ENCODE data around the gene NAV2. TPM values are rescaled to one million over a fixed set of nuclear protein-coding genes. Genes with fewer than 3 reads are reported as not detected.
A peak's percentile ranks its signal among the peaks of the same experiment; 100 is the strongest.
"Not testable (repeated sequence)": the region's sequence is repeated elsewhere in the genome, so short reads cannot be mapped to it uniquely, and the experiment has no call there.

Gene NAV2
- total RNA-seq, 1 experiment from 2014 or later, result 63.5 TPM

DNA sequence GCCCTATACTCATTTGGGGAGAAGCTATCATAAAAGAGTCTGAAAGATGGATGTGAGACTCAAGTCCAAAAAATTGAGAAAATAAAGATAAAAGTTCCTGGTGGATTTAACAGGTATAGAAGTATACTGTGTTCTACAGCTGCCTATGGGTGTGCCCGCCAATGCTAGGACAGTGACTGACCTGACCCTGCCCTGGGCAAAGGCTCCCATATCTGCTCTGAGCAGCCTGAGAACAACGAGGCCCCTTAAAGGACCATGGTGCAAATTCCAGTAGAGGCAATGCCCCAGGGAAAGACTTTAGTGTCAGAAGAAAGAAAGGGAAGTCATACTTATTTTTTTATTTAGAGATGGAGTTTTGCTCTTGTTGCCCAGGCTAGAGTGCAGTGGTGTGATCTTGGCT is 181.8 kb downstream of the NAV2 start:
- H3K27me3 Mint-ChIP-seq (ENCODE audit: insufficient read depth, unreplicated experiment), result no peaks in the 10 kb centered on the region
- intact Hi-C loops (cut with micrococcal nuclease; ENCODE audit: unreplicated experiment), result no loop called here

DNA sequence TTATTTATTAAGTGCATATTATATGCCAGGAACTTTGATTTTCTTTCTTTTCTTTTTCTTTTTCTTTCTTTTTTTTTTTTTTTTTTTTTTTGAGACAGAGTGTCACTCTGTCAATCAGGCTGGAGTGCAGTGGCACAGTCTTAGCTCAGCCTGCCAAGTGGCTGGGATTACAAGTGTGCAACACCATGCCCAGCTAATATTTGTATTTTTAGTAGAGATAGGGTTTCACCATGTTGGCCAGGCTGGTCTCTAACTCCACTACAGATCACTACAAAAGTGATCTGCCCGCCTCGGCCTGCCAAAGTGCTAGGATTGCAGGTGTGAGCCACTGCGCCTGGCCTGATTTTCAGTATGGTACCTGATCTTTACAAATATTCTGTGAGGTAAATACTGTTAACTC is 182.4 kb downstream of the NAV2 start:
- H3K27me3 ChIP-seq (replicated peaks; ENCODE audit: control insufficient read depth, insufficient read depth, low read length); DNase-seq; BruUV-seq (replicated peaks); H3K4me3 Mint-ChIP-seq (ENCODE audit: unreplicated experiment); H3K36me3 Mint-ChIP-seq (ENCODE audit: insufficient read depth, unreplicated experiment); intact Hi-C loops (cut with micrococcal nuclease; ENCODE audit: unreplicated experiment); H3K4me1 ChIP-seq; H3K4me3 ChIP-seq (ENCODE audit: low read depth, low read length); CTCF ChIA-PET; H3K27me3 Mint-ChIP-seq (ENCODE audit: insufficient read depth, unreplicated experiment); POLR2A ChIA-PET; H3K36me3 ChIP-seq (ENCODE audit: control insufficient read depth, insufficient read depth, low read length); H3K27ac Mint-ChIP-seq (ENCODE audit: unreplicated experiment); H3K9me3 Mint-ChIP-seq (ENCODE audit: unreplicated experiment); H3K4me1 Mint-ChIP-seq (ENCODE audit: low read depth, unreplicated experiment); H3K9me3 ChIP-seq: not testable (repeated sequence)

More for the DNA sequence above, 181.8 kb downstream of the NAV2 start:
- Histone ChIP-seq H3K4me3 (ENCODE audit: low read depth, low read length) (no peak overlapping the region), H3K27me3 (replicated peaks; ENCODE audit: control insufficient read depth, insufficient read depth, low read length) (no peaks in the 10 kb centered on the region), H3K36me3 (ENCODE audit: control insufficient read depth, insufficient read depth, low read length) (no peaks in the 10 kb centered on the region), H3K9me3 (no peaks in the 10 kb centered on the region), H3K4me1 (no peaks in the 10 kb centered on the region)
- CTCF ChIA-PET, result no interaction called here
- Mint-ChIP-seq H3K9me3 (ENCODE audit: unreplicated experiment) (no peaks in the 10 kb centered on the region), H3K36me3 (ENCODE audit: insufficient read depth, unreplicated experiment) (no peaks in the 10 kb centered on the region), H3K4me1 (ENCODE audit: low read depth, unreplicated experiment) (no peaks in the 10 kb centered on the region), H3K4me3 (ENCODE audit: unreplicated experiment) (no peak overlapping the region), H3K27ac (ENCODE audit: unreplicated experiment) (no peak overlapping the region)
- POLR2A ChIA-PET, result no interaction called here
- TF ChIP-seq, protein P1, sequence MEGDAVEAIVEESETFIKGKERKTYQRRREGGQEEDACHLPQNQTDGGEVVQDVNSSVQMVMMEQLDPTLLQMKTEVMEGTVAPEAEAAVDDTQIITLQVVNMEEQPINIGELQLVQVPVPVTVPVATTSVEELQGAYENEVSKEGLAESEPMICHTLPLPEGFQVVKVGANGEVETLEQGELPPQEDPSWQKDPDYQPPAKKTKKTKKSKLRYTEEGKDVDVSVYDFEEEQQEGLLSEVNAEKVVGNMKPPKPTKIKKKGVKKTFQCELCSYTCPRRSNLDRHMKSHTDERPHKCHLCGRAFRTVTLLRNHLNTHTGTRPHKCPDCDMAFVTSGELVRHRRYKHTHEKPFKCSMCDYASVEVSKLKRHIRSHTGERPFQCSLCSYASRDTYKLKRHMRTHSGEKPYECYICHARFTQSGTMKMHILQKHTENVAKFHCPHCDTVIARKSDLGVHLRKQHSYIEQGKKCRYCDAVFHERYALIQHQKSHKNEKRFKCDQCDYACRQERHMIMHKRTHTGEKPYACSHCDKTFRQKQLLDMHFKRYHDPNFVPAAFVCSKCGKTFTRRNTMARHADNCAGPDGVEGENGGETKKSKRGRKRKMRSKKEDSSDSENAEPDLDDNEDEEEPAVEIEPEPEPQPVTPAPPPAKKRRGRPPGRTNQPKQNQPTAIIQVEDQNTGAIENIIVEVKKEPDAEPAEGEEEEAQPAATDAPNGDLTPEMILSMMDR (IDR thresholded peaks at IDR 0.05; ENCODE audit: insufficient read depth in 1 of 2, low read depth in 1 of 2, low read length in 1 of 2, severe bottlenecking in 1 of 2, unreplicated experiment in 1 of 2), result no peak
- DNase-seq, result no peak
- no TSS peak for BruUV-seq (replicated peaks)

DNA sequence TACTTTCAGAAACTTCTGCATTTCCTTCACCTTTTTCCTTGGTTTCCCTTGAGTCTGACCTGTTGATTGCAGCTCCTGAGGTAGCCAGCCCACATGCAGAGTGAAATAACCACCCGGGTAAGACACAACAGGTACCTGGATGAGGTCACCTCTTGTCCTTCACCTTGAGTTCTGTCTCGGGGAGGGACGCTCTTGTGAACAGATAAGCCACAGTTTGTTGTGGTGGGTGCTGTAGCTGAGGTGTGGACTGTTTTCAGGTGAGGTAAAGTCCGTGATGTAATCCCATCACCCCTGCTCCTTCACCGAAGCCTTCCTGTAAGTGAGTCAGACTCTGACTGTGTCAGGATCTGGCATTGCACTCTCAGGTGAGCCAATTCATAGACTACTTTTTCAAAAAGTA is 183.1 kb downstream of the NAV2 start:
- H3K9me3 Mint-ChIP-seq (ENCODE audit: unreplicated experiment), result no peaks in the 10 kb centered on the region
- Histone ChIP-seq H3K4me3 (ENCODE audit: low read depth, low read length) (no peak overlapping the region), H3K4me1 (no peaks in the 10 kb centered on the region), H3K9me3 (no peaks in the 10 kb centered on the region), H3K36me3 (ENCODE audit: control insufficient read depth, insufficient read depth, low read length) (no peaks in the 10 kb centered on the region), H3K27me3 (replicated peaks; ENCODE audit: control insufficient read depth, insufficient read depth, low read length) (no peaks in the 10 kb centered on the region)
- no peaks in the 10 kb centered on the region for H3K4me1 Mint-ChIP-seq (ENCODE audit: low read depth, unreplicated experiment)
- H3K36me3 Mint-ChIP-seq (ENCODE audit: insufficient read depth, unreplicated experiment), result no peaks in the 10 kb centered on the region
- no TSS peak for BruUV-seq (replicated peaks)
- H3K27me3 Mint-ChIP-seq (ENCODE audit: insufficient read depth, unreplicated experiment), result no peaks in the 10 kb centered on the region
- DNase-seq, result no peak
- no peak overlapping the region for H3K27ac Mint-ChIP-seq (ENCODE audit: unreplicated experiment)
- POLR2A ChIA-PET, result no interaction called here
- intact Hi-C loops (cut with micrococcal nuclease; ENCODE audit: unreplicated experiment), result no loop called here
- CTCF ChIA-PET, result no interaction called here
- H3K4me3 Mint-ChIP-seq (ENCODE audit: unreplicated experiment), result no peak overlapping the region
- TF ChIP-seq, protein P1 (IDR thresholded peaks at IDR 0.05; ENCODE audit: insufficient read depth in 1 of 2, low read depth in 1 of 2, low read length in 1 of 2, severe bottlenecking in 1 of 2, unreplicated experiment in 1 of 2), result no peak

DNA sequence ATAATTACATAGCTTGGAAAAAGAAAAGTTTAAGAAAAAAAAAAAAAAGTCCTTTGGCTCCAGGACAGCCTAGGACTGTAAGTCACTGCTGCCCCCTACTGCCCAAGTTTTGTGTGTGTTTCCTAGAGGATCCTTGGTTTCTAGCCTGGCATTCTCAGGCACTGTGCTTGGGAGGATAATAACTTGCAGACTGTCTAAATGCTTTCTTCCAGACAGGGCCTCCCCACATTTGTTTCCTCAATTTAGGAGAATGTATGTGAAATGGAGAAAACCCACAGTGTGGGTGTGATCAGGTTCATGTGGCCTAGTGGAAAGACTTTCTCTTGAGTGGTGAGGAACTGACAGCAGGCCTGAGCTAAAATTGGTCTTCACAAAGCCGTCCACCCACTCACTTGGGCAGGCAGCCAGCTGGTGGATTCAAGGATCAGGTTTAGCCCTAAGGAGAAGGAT is 191.0 kb downstream of the NAV2 start:
- no peak overlapping the region for H3K4me3 ChIP-seq (ENCODE audit: low read depth, low read length)
- H3K4me1 ChIP-seq, result peaks cover 13% of the 10 kb centered on the region; the same call in 1 of the 2 replicates
- Mint-ChIP-seq H3K27ac (ENCODE audit: unreplicated experiment) (no peak overlapping the region), H3K9me3 (ENCODE audit: unreplicated experiment) (no peaks in the 10 kb centered on the region), H3K4me3 (ENCODE audit: unreplicated experiment) (no peak overlapping the region), H3K36me3 (ENCODE audit: insufficient read depth, unreplicated experiment) (no peaks in the 10 kb centered on the region), H3K4me1 (ENCODE audit: low read depth, unreplicated experiment) (peaks cover 10% of the 10 kb centered on the region), H3K27me3 (ENCODE audit: insufficient read depth, unreplicated experiment) (no peaks in the 10 kb centered on the region)
- intact Hi-C loops (cut with micrococcal nuclease; ENCODE audit: unreplicated experiment), result loop anchor here (1.0 to 10.0 kb wide), 7 partner anchors 101 to 829 kb away; no protein-coding TSS in a partner anchor
- H3K9me3 ChIP-seq, result no peaks in the 10 kb centered on the region
- TF ChIP-seq, protein P1 (IDR thresholded peaks at IDR 0.05; ENCODE audit: insufficient read depth in 1 of 2, low read depth in 1 of 2, low read length in 1 of 2, severe bottlenecking in 1 of 2, unreplicated experiment in 1 of 2), result peak; percentile 86 to 91
- peak; percentile 78 to 86 for DNase-seq
- no peaks in the 10 kb centered on the region for H3K27me3 ChIP-seq (replicated peaks; ENCODE audit: control insufficient read depth, insufficient read depth, low read length)
- BruUV-seq (replicated peaks), result no TSS peak
- ChIA-PET POLR2A (interaction anchor here (0.6 kb wide), 1 partner anchor 343 kb away, joined by 3 read pairs; no protein-coding TSS in a partner anchor), CTCF (interaction anchor here (0.6 to 1.9 kb wide), 32 partner anchors 9 to 694 kb away, joined by 3 to 18 read pairs (median 4); no protein-coding TSS in a partner anchor)
- H3K36me3 ChIP-seq (ENCODE audit: control insufficient read depth, insufficient read depth, low read length), result no peaks in the 10 kb centered on the region
